Keratinocyte (primary cell): ENCODE data around the gene SLC25A13.

Source experiments
- CTCF ChIP-seq, 3 experiments: IDR thresholded peaks in 1 of 3; conservative IDR thresholded peaks in 1 of 3; optimal IDR thresholded peaks in 1 of 3; 2 replicates in 2 of 3; 3 replicates in 1 of 3; pipeline versions ENCODE3 to v1.5.1; 2011; ENCODE audit warnings: low read length in 3 of 3, mild to moderate bottlenecking in 3 of 3, moderate library complexity in 2 of 3, control low read depth in 1 of 3, inconsistent platforms in 1 of 3; ENCODE audit not compliant: insufficient read depth in 2 of 3; ENCODE audit errors: extremely low read depth in 1 of 3
- EZH2 ChIP-seq: IDR thresholded peaks from one replicate; pipeline ENCODE4 v1.6.1; 2012; ENCODE audit warnings: inconsistent platforms, mild to moderate bottlenecking, low read length, moderate library complexity

GRCh38 chr7:96316949-96317348 lies 4.9 kb downstream of the SLC25A13 start:
- TF ChIP-seq CTCF (optimal IDR thresholded peaks at IDR 0.05 in 1 of 3, IDR thresholded peaks at IDR 0.05 in 1 of 3, conservative IDR thresholded peaks at IDR 0.05 in 1 of 3; ENCODE audit: extremely low read depth in 1 of 3, insufficient read depth in 2 of 3, low read length in 3 of 3) (no peak), EZH2 (no peak)
